HL-60 (cell line): ENCODE measurements around the gene ANKZF1.

Source experiments
- GABPA ChIP-seq: IDR thresholded peaks from 2 replicates; pipeline ENCODE4 v1.6.1; 2012; ENCODE audit warnings: low read depth
- POLR2AphosphoS5 ChIP-seq: IDR thresholded peaks from 2 replicates; pipeline ENCODE4 v1.6.1; 2012; ENCODE audit warnings: low read depth
- SPI1 ChIP-seq: IDR thresholded peaks from 2 replicates; pipeline ENCODE4 v1.6.1; 2012; ENCODE audit warnings: low read depth, mild to moderate bottlenecking, borderline replicate concordance
- TF ChIP-seq, protein P1 (sequence below): IDR thresholded peaks from one replicate; pipeline ENCODE4 v1.5.1; 2011; ENCODE audit warnings: low read length, control low read depth, inconsistent platforms; ENCODE audit not compliant: insufficient read depth
- TF ChIP-seq, protein P2 (sequence below): IDR thresholded peaks from 2 replicates; pipeline ENCODE4 v1.6.1; 2012; ENCODE audit warnings: low read depth; ENCODE audit not compliant: insufficient replicate concordance

DNA sequence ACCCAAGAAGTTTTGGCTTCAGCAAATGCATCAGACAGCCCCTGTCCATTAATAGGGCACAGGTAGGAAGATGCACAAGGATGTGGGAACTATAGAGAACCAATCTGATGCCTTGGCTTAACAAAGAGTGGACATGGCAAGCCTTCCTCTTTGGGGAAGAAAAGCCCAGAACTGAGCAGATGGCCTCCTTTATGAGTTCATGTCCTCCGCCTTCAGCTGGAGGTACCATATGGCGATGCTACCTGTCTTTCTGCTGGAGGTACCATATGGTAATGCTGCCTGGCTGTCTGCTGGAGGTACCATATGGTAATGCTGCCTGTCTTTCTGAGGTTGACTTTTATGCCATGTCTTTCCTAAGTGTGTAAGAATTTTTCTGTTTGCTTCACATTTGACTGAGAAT is 45.5 kb upstream of the ANKZF1 start:
- TF ChIP-seq, protein P1, sequence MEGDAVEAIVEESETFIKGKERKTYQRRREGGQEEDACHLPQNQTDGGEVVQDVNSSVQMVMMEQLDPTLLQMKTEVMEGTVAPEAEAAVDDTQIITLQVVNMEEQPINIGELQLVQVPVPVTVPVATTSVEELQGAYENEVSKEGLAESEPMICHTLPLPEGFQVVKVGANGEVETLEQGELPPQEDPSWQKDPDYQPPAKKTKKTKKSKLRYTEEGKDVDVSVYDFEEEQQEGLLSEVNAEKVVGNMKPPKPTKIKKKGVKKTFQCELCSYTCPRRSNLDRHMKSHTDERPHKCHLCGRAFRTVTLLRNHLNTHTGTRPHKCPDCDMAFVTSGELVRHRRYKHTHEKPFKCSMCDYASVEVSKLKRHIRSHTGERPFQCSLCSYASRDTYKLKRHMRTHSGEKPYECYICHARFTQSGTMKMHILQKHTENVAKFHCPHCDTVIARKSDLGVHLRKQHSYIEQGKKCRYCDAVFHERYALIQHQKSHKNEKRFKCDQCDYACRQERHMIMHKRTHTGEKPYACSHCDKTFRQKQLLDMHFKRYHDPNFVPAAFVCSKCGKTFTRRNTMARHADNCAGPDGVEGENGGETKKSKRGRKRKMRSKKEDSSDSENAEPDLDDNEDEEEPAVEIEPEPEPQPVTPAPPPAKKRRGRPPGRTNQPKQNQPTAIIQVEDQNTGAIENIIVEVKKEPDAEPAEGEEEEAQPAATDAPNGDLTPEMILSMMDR: no peak
- no peak for TF ChIP-seq POLR2AphosphoS5
- TF ChIP-seq GABPA: no peak
- TF ChIP-seq, protein P2, sequence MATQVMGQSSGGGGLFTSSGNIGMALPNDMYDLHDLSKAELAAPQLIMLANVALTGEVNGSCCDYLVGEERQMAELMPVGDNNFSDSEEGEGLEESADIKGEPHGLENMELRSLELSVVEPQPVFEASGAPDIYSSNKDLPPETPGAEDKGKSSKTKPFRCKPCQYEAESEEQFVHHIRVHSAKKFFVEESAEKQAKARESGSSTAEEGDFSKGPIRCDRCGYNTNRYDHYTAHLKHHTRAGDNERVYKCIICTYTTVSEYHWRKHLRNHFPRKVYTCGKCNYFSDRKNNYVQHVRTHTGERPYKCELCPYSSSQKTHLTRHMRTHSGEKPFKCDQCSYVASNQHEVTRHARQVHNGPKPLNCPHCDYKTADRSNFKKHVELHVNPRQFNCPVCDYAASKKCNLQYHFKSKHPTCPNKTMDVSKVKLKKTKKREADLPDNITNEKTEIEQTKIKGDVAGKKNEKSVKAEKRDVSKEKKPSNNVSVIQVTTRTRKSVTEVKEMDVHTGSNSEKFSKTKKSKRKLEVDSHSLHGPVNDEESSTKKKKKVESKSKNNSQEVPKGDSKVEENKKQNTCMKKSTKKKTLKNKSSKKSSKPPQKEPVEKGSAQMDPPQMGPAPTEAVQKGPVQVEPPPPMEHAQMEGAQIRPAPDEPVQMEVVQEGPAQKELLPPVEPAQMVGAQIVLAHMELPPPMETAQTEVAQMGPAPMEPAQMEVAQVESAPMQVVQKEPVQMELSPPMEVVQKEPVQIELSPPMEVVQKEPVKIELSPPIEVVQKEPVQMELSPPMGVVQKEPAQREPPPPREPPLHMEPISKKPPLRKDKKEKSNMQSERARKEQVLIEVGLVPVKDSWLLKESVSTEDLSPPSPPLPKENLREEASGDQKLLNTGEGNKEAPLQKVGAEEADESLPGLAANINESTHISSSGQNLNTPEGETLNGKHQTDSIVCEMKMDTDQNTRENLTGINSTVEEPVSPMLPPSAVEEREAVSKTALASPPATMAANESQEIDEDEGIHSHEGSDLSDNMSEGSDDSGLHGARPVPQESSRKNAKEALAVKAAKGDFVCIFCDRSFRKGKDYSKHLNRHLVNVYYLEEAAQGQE: no peak
- TF ChIP-seq SPI1: no peak
